GM18498 (cell line): Measurements from ENCODE around the gene GJA10.
"Not testable (repeated sequence)": the region's sequence is repeated elsewhere in the genome, so short reads cannot be mapped to it uniquely, and the experiment has no call there.

Experiments used
- ATAC-seq: cut with Tn5 transposase; IDR thresholded peaks from one replicate; pipeline ENCODE4 v1.9.1; 2021; ENCODE audit warnings: mild to moderate bottlenecking, moderate library complexity; ENCODE audit not compliant: unreplicated experiment

The GJA10 gene

GRCh38 chr6:89894169-89894568 lies at the start of gene GJA10:
TSS of gene GJA10 (plus strand) at chr6:89894469. CDS start at chr6:89894469, 0 bp downstream.
- no peak for ATAC-seq

- not testable (repeated sequence) for ATAC-seq
Observed at GRCh38 chr6:89847513-89847912, 46.8 kb upstream of the GJA10 start.

GRCh38 chr6:89853068-89853467 lies 41.2 kb upstream of the GJA10 start:
- ATAC-seq: no peak

- ATAC-seq: no peak
Observed at GRCh38 chr6:89858041-89858440, 36.2 kb upstream of the GJA10 start.

GRCh38 chr6:89859744-89860143 lies 34.5 kb upstream of the GJA10 start:
- peak; percentile 71 for ATAC-seq

- ATAC-seq: peak; percentile 75
Observed at GRCh38 chr6:89862273-89862672, 32.0 kb upstream of the GJA10 start.

GRCh38 chr6:89862698-89863097 lies 31.6 kb upstream of the GJA10 start:
- ATAC-seq: no peak

GRCh38 chr6:89866024-89866678 lies 28.1 kb upstream of the GJA10 start:
- ATAC-seq: no peak

- no peak for ATAC-seq
Observed at GRCh38 chr6:89873721-89874120, 20.5 kb upstream of the GJA10 start.

- no peak for ATAC-seq
Observed at GRCh38 chr6:89874438-89874837, 19.8 kb upstream of the GJA10 start.

GRCh38 chr6:89886378-89887120 lies 7.7 kb upstream of the GJA10 start:
- no peak for ATAC-seq

- no peak for ATAC-seq
Observed at GRCh38 chr6:89887452-89888137, 6.7 kb upstream of the GJA10 start.

GRCh38 chr6:89888138-89888514 lies 6.1 kb upstream of the GJA10 start:
- ATAC-seq: no peak

GRCh38 chr6:89888871-89889270 lies 5.4 kb upstream of the GJA10 start:
- no peak for ATAC-seq

- not testable (repeated sequence) for ATAC-seq
Observed at GRCh38 chr6:89890845-89891528, 3.3 kb upstream of the GJA10 start.

- not testable (repeated sequence) for ATAC-seq
Observed at GRCh38 chr6:89892577-89892976, 1.7 kb upstream of the GJA10 start.

- ATAC-seq: no peak
Observed at GRCh38 chr6:89895276-89895874, 1.1 kb downstream of the GJA10 start.

GRCh38 chr6:89910001-89910901 lies 16.0 kb downstream of the GJA10 start:
- ATAC-seq: not testable (repeated sequence)

- no peak for ATAC-seq
Observed at GRCh38 chr6:89910902-89911240, 16.6 kb downstream of the GJA10 start.
